Measurements from ENCODE around the gene MEOX1.

Gene MEOX1

DNA sequence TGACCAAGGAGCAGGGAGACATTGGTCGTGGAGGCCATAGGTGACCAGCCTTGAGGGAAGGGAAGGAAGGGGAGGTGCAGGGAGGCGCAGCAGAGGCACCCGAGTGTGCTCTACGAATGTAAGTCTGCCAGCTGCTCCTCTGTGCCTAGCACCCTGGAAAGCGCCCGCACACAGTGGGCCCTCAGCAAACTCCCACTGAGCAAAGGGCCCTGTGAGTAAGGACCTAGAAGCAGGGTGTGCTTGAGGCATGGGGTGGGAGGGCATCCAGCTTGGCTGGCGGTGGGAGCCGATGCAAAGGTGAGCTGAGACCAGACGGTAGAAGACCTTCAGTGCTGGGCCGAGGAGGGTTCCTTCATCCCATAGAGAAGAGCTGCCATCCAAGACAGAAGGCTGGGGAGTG lies 36.2 kb upstream of the MEOX1 start:
- TF ChIP-seq, protein P1, sequence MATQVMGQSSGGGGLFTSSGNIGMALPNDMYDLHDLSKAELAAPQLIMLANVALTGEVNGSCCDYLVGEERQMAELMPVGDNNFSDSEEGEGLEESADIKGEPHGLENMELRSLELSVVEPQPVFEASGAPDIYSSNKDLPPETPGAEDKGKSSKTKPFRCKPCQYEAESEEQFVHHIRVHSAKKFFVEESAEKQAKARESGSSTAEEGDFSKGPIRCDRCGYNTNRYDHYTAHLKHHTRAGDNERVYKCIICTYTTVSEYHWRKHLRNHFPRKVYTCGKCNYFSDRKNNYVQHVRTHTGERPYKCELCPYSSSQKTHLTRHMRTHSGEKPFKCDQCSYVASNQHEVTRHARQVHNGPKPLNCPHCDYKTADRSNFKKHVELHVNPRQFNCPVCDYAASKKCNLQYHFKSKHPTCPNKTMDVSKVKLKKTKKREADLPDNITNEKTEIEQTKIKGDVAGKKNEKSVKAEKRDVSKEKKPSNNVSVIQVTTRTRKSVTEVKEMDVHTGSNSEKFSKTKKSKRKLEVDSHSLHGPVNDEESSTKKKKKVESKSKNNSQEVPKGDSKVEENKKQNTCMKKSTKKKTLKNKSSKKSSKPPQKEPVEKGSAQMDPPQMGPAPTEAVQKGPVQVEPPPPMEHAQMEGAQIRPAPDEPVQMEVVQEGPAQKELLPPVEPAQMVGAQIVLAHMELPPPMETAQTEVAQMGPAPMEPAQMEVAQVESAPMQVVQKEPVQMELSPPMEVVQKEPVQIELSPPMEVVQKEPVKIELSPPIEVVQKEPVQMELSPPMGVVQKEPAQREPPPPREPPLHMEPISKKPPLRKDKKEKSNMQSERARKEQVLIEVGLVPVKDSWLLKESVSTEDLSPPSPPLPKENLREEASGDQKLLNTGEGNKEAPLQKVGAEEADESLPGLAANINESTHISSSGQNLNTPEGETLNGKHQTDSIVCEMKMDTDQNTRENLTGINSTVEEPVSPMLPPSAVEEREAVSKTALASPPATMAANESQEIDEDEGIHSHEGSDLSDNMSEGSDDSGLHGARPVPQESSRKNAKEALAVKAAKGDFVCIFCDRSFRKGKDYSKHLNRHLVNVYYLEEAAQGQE (IDR thresholded peaks at IDR 0.05; ENCODE audit: low read depth), result peak; percentile 43; the same call in 1 of the 2 replicates
- TF ChIP-seq NFIC (IDR thresholded peaks at IDR 0.05) (no peak), EP300 (IDR thresholded peaks at IDR 0.05; ENCODE audit: borderline replicate concordance) (no peak)

DNA sequence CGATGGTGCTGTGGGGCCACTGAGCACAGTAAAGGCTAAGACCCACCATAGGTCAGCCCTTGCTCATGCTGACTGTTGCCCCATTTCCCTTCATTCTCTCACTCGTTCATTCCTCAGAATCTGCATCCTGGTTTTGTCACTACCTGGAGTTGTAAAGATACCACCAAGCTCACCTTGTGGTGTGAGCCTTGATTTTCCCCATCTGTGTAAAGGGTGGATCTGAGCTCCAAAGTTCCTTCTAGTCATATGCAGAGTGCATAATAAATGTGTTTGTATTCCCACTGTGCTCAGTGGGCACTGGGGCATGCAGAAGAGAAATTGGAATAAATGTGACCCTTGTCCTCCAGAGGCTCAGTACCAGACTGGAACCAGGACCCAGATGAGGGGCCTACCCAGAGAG lies 35.2 kb upstream of the MEOX1 start:
- TF ChIP-seq, protein P2, sequence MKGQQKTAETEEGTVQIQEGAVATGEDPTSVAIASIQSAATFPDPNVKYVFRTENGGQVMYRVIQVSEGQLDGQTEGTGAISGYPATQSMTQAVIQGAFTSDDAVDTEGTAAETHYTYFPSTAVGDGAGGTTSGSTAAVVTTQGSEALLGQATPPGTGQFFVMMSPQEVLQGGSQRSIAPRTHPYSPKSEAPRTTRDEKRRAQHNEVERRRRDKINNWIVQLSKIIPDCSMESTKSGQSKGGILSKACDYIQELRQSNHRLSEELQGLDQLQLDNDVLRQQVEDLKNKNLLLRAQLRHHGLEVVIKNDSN (IDR thresholded peaks at IDR 0.05), result no peak
- TF ChIP-seq CEBPB (IDR thresholded peaks at IDR 0.05), result no peak
- no peak for TF ChIP-seq TEAD4 (IDR thresholded peaks at IDR 0.05)
- no peak for TF ChIP-seq NFIC (IDR thresholded peaks at IDR 0.05)
- TF ChIP-seq RAD21 (IDR thresholded peaks at IDR 0.05; ENCODE audit: low read depth), result no peak
- no peak for TF ChIP-seq FOXM1 (IDR thresholded peaks at IDR 0.05; ENCODE audit: borderline replicate concordance, low read depth)
- TF ChIP-seq EP300 (IDR thresholded peaks at IDR 0.05; ENCODE audit: borderline replicate concordance), result no peak
- no peak for TF ChIP-seq ZBTB7A (IDR thresholded peaks at IDR 0.05; ENCODE audit: low read depth)
- no peak for TF ChIP-seq EGR1 (IDR thresholded peaks at IDR 0.05)
- no peak for TF ChIP-seq YY1 (IDR thresholded peaks at IDR 0.05; ENCODE audit: low read depth)

DNA sequence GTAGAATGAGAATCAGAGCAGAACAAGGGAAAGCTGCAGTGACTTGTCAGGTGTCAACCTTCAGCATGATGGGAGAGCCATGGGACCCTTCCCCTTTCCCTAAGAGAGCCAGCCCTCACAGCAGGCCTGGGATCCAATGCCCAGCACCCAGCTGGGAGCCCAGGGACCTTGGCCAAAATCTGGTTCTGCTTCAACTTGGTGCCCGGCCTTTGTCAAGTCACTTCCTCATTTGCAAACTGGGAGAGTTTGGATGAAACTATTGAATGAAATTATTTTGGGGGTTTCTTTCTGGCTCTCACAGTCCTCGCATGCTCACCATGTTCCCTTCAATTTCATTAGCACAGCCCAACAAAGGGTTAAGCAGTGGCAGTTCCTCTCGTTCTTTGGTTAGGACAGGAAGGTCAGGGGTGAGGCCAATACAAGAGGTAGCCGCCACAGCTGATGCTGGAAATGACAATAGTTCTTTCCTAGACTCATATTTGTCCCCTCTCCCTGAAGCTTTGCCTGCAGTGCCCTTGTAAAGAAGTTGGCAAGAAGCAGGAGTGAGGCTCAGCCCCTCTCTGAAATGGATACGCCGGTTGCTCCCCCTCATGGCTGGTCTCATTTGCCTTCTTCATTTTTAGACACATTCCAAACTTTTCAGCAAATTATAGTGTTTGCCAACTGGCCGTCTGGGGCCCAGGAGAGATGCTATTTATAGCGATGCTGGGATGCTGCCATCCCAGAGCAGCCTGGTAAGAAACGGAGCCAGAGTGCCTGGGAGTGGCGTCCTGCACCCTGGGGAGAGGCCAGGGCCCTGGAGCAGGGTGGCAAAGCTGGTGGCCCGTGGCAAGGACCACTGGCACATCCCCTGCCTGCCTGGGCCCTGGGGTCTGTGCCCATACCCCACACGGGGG lies 34.5 kb upstream of the MEOX1 start:
- TF ChIP-seq, protein P1 (IDR thresholded peaks at IDR 0.05; ENCODE audit: low read depth), result no peak
- no peak for TF ChIP-seq TEAD4 (IDR thresholded peaks at IDR 0.05)
- no peak for TF ChIP-seq CEBPB (IDR thresholded peaks at IDR 0.05)
- TF ChIP-seq, protein P3, sequence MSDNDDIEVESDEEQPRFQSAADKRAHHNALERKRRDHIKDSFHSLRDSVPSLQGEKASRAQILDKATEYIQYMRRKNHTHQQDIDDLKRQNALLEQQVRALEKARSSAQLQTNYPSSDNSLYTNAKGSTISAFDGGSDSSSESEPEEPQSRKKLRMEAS (IDR thresholded peaks at IDR 0.05), result no peak
- TF ChIP-seq FOXM1 (IDR thresholded peaks at IDR 0.05; ENCODE audit: borderline replicate concordance, low read depth), result no peak
- no peak for TF ChIP-seq EGR1 (IDR thresholded peaks at IDR 0.05)
- TF ChIP-seq TCF12 (IDR thresholded peaks at IDR 0.05; ENCODE audit: low read depth), result no peak
- no peak for TF ChIP-seq RAD21 (IDR thresholded peaks at IDR 0.05; ENCODE audit: low read depth)
- no peak for TF ChIP-seq ZBTB7A (IDR thresholded peaks at IDR 0.05; ENCODE audit: low read depth)
- TF ChIP-seq NFIC (IDR thresholded peaks at IDR 0.05), result no peak

DNA sequence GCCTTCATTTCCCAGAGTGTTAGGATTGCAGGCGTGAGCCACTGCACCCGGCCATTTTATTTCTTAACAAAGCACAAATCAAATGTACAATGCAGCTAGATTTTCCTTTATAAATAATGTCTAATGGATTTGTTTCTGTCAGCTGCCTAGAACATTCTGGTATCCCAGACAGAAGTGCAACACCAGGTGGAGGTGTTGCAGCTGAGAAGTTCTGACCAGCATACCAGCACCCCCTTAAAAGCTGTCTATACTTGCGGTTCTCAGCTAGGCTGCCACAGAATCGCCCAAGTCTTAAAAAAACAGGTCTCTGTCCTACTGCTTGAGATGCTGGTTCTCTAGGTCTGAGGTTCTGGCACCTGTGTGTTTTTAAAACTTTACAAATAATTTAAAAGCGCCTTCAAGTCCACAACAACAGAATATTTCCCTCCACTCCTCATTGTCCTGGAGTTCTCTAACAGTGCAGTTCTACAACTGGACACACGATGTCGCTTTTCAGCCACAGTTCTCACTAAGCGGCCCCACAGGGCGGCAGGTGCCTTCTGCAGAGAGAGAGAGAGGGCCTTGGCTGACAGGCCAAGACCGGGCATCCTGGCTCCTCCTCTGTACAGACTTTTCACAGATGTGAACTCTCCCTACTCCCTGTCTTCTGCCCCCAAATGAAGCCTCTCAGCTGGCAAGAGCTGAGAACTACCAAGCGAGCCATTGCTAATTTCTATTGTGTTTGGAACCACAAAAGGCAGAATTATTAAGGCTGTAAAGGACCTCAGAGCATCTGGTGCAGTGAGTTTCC lies 32.6 kb upstream of the MEOX1 start:
- TF ChIP-seq EGR1 (IDR thresholded peaks at IDR 0.05), result no peak
- TF ChIP-seq CEBPB (IDR thresholded peaks at IDR 0.05), result no peak
- TF ChIP-seq TAF1 (IDR thresholded peaks at IDR 0.05; ENCODE audit: low read depth), result no peak
- no peak for TF ChIP-seq EP300 (IDR thresholded peaks at IDR 0.05; ENCODE audit: borderline replicate concordance)
- TF ChIP-seq RAD21 (IDR thresholded peaks at IDR 0.05; ENCODE audit: low read depth), result peak; percentile 99
- no peak for TF ChIP-seq TEAD4 (IDR thresholded peaks at IDR 0.05)
- TF ChIP-seq, protein P3 (IDR thresholded peaks at IDR 0.05), result peak; percentile 37; the same call in 1 of the 2 replicates
- no peak for TF ChIP-seq NFIC (IDR thresholded peaks at IDR 0.05)
- TF ChIP-seq, protein P2 (IDR thresholded peaks at IDR 0.05), result no peak
- no peak for TF ChIP-seq TCF12 (IDR thresholded peaks at IDR 0.05; ENCODE audit: low read depth)

DNA sequence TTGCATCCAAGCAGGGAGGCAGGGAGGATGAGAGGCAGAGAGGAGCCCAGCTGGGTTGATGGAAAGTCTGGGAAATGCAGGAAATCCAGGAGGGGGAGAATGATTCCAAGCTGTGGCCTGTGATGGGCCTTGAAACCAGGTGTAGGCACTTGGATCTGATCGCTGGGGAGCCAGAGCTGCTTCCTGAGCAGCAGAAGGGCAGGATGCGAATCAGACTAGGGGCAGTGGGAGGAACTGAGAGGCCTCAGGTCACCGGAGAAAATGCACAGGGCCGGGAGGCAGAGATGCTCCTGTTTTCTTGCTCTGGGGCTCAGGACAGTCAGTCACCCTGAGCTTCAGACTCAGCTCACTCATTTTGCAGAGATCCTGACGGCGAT lies 29.6 kb upstream of the MEOX1 start:
- TF ChIP-seq YY1 (IDR thresholded peaks at IDR 0.05; ENCODE audit: low read depth), result no peak
- no peak for TF ChIP-seq EP300 (IDR thresholded peaks at IDR 0.05; ENCODE audit: borderline replicate concordance)
- TF ChIP-seq NFIC (IDR thresholded peaks at IDR 0.05), result no peak
- TF ChIP-seq TAF1 (IDR thresholded peaks at IDR 0.05; ENCODE audit: low read depth), result no peak
- TF ChIP-seq, protein P2 (IDR thresholded peaks at IDR 0.05), result no peak
- TF ChIP-seq ZBTB7A (IDR thresholded peaks at IDR 0.05; ENCODE audit: low read depth), result no peak
- TF ChIP-seq TCF12 (IDR thresholded peaks at IDR 0.05; ENCODE audit: low read depth), result no peak
- no peak for TF ChIP-seq EGR1 (IDR thresholded peaks at IDR 0.05)
- TF ChIP-seq CEBPB (IDR thresholded peaks at IDR 0.05), result no peak
- TF ChIP-seq, protein P1 (IDR thresholded peaks at IDR 0.05; ENCODE audit: low read depth), result no peak
- TF ChIP-seq RAD21 (IDR thresholded peaks at IDR 0.05; ENCODE audit: low read depth), result no peak
- TF ChIP-seq CREB1 (IDR thresholded peaks at IDR 0.05; ENCODE audit: low read depth), result no peak
- no peak for TF ChIP-seq TEAD4 (IDR thresholded peaks at IDR 0.05)
- TF ChIP-seq, protein P3 (IDR thresholded peaks at IDR 0.05), result no peak
- no peak for TF ChIP-seq FOXM1 (IDR thresholded peaks at IDR 0.05; ENCODE audit: borderline replicate concordance, low read depth)
